ENCODE results near the gene RGS9. TPM values are rescaled to one million over a fixed set of nuclear protein-coding genes. Genes with fewer than 3 reads are reported as not detected.

The RGS9 gene
- total RNA-seq, 1 donor from 2014 or later, result 8.5 TPM

- H3K9me3 Mint-ChIP-seq (ENCODE audit: unreplicated experiment), result no peaks in the 10 kb centered on the region
- DNase-seq (ENCODE audit: low spot score), result no peak
- H3K4me1 Mint-ChIP-seq (ENCODE audit: unreplicated experiment), result peaks cover 16% of the 10 kb centered on the region
- H3K27ac Mint-ChIP-seq (ENCODE audit: unreplicated experiment), result peak overlapping the region; percentile 41
- TF ChIP-seq CTCF (IDR thresholded peaks at IDR 0.05; ENCODE audit: unreplicated experiment), result no peak
- H3K4me3 Mint-ChIP-seq (ENCODE audit: unreplicated experiment), result peak overlapping the region; percentile 85
- H3K27me3 Mint-ChIP-seq (ENCODE audit: unreplicated experiment), result no peaks in the 10 kb centered on the region
- no peaks in the 10 kb centered on the region for H3K36me3 Mint-ChIP-seq (ENCODE audit: low read depth, unreplicated experiment)
These were observed 15.0 kb upstream of the RGS9 start for GRCh38 chr17:65121916-65122806.

GRCh38 chr17:65122836-65123756, 14.1 kb upstream of the RGS9 start:
- Mint-ChIP-seq H3K4me1 (ENCODE audit: unreplicated experiment) (peaks cover 16% of the 10 kb centered on the region), H3K36me3 (ENCODE audit: low read depth, unreplicated experiment) (no peaks in the 10 kb centered on the region), H3K27me3 (ENCODE audit: unreplicated experiment) (no peaks in the 10 kb centered on the region), H3K27ac (ENCODE audit: unreplicated experiment) (peak overlapping the region; percentile 78), H3K4me3 (ENCODE audit: unreplicated experiment) (peak overlapping the region; percentile 86), H3K9me3 (ENCODE audit: unreplicated experiment) (no peaks in the 10 kb centered on the region)
- no peak for TF ChIP-seq CTCF (IDR thresholded peaks at IDR 0.05; ENCODE audit: unreplicated experiment)
- DNase-seq (ENCODE audit: low spot score), result peak; percentile 82

GRCh38 chr17:65123757-65124675, 13.2 kb upstream of the RGS9 start:
- no peak for DNase-seq (ENCODE audit: low spot score)
- Mint-ChIP-seq H3K27ac (ENCODE audit: unreplicated experiment) (peak overlapping the region; percentile 78), H3K9me3 (ENCODE audit: unreplicated experiment) (no peaks in the 10 kb centered on the region), H3K36me3 (ENCODE audit: low read depth, unreplicated experiment) (no peaks in the 10 kb centered on the region), H3K4me1 (ENCODE audit: unreplicated experiment) (peaks cover 16% of the 10 kb centered on the region), H3K4me3 (ENCODE audit: unreplicated experiment) (peak overlapping the region; percentile 86), H3K27me3 (ENCODE audit: unreplicated experiment) (no peaks in the 10 kb centered on the region)
- TF ChIP-seq CTCF (IDR thresholded peaks at IDR 0.05; ENCODE audit: unreplicated experiment), result no peak

GRCh38 chr17:65130832-65131231, 6.3 kb upstream of the RGS9 start:
- H3K4me1 Mint-ChIP-seq (ENCODE audit: unreplicated experiment), result peaks cover 6% of the 10 kb centered on the region
- no peak for TF ChIP-seq CTCF (IDR thresholded peaks at IDR 0.05; ENCODE audit: unreplicated experiment)
- H3K4me3 Mint-ChIP-seq (ENCODE audit: unreplicated experiment), result no peak overlapping the region
- H3K36me3 Mint-ChIP-seq (ENCODE audit: low read depth, unreplicated experiment), result no peaks in the 10 kb centered on the region
- H3K9me3 Mint-ChIP-seq (ENCODE audit: unreplicated experiment), result no peaks in the 10 kb centered on the region
- H3K27ac Mint-ChIP-seq (ENCODE audit: unreplicated experiment), result no peak overlapping the region
- no peak for DNase-seq (ENCODE audit: low spot score)
- peaks cover 2% of the 10 kb centered on the region for H3K27me3 Mint-ChIP-seq (ENCODE audit: unreplicated experiment)

Data from endothelial cell (in vitro differentiated cells).